Superior temporal gyrus (tissue), 1 donor: Measurements from ENCODE around the gene PATE3.

Experiments
- DNase-seq: peaks from one replicate; pipeline ENCODE4 v3.0.0-alpha.2; 2016; ENCODE audit errors: extremely low spot score

PATE3 gene

GRCh38 chr11:125787827-125788226, at the start of gene PATE3:
Gene PATE3 (plus strand): TSS chr11:125788127. CDS start chr11:125788152, 25 bp downstream.
- no peak for DNase-seq

GRCh38 chr11:125740617-125741016, 47.3 kb upstream of the PATE3 start:
- no peak for DNase-seq

- DNase-seq = no peak
Measured at GRCh38 chr11:125743681-125744080, 44.2 kb upstream of the PATE3 start.

- no peak for DNase-seq
Measured at GRCh38 chr11:125745979-125746378, 41.9 kb upstream of the PATE3 start, which contains the start of gene PATE1. Gene PATE1 (plus strand): TSS chr11:125746279. CDS start chr11:125746305, 26 bp downstream.

GRCh38 chr11:125750629-125751028, 37.3 kb upstream of the PATE3 start:
- no peak for DNase-seq

- no peak for DNase-seq
Measured at GRCh38 chr11:125756050-125756449, 31.9 kb upstream of the PATE3 start.

GRCh38 chr11:125762445-125762844, 25.5 kb upstream of the PATE3 start:
- no peak for DNase-seq

GRCh38 chr11:125763483-125763882, 24.4 kb upstream of the PATE3 start:
- no peak for DNase-seq

GRCh38 chr11:125766251-125766650, 21.7 kb upstream of the PATE3 start:
- DNase-seq = no peak

GRCh38 chr11:125768336-125769046, 19.4 kb upstream of the PATE3 start:
- DNase-seq = no peak

GRCh38 chr11:125770583-125770982, 17.3 kb upstream of the PATE3 start:
- no peak for DNase-seq

- no peak for DNase-seq
Measured at GRCh38 chr11:125772834-125773505, 15.0 kb upstream of the PATE3 start.

GRCh38 chr11:125773516-125773915, 14.4 kb upstream of the PATE3 start:
- no peak for DNase-seq

- DNase-seq = no peak
Measured at GRCh38 chr11:125777309-125777708, 10.6 kb upstream of the PATE3 start.

GRCh38 chr11:125778728-125779127, 9.2 kb upstream of the PATE3 start, which contains the start of gene PATE2:
Gene PATE2 (minus strand): TSS chr11:125778828. CDS start chr11:125778773, 55 bp downstream.
- no peak for DNase-seq

GRCh38 chr11:125784678-125785077, 3.2 kb upstream of the PATE3 start:
- DNase-seq = no peak

GRCh38 chr11:125790825-125791224, 2.9 kb downstream of the PATE3 start:
- no peak for DNase-seq

- DNase-seq = no peak
Measured at GRCh38 chr11:125797641-125798040, 9.7 kb downstream of the PATE3 start.

GRCh38 chr11:125799808-125800207, 11.9 kb downstream of the PATE3 start:
- no peak for DNase-seq

GRCh38 chr11:125802387-125802786, 14.5 kb downstream of the PATE3 start:
- no peak for DNase-seq

GRCh38 chr11:125807909-125808308, 20.0 kb downstream of the PATE3 start:
- DNase-seq = no peak

- DNase-seq = no peak
Measured at GRCh38 chr11:125833016-125833415, 45.1 kb downstream of the PATE3 start, which contains the start of gene PATE4. Gene PATE4 (plus strand): TSS chr11:125833316. CDS start chr11:125833360, 44 bp downstream.

- no peak for DNase-seq
Measured at GRCh38 chr11:125835748-125836147, 47.8 kb downstream of the PATE3 start.
